BJ (cell line): Measurements from ENCODE around the gene CMC4. TPM values are rescaled to one million over a fixed set of nuclear protein-coding genes. Genes with fewer than 3 reads are reported as not detected.

Experiments used
- CTCF ChIA-PET: fragments of 350-600 bp; formaldehyde crosslinking; extraction: SDS; loops from one replicate; lab custom pipeline; 2021; ENCODE audit warnings: antibody characterized with exemption, inconsistent platforms; lab: Yijun Ruan, JAX
- POLR2A ChIA-PET: fragments of 300-600 bp; sonication (Branson Sonifier 250); formaldehyde crosslinking; extraction: SDS; loops from one replicate; lab custom pipeline; 2021; ENCODE audit warnings: antibody characterized with exemption; lab: Charles Lee
- DNase-seq: peaks from one replicate; pipeline ENCODE4 v3.0.0-alpha.2; 2011; ENCODE audit warnings: low read depth
- H3K27me3 ChIP-seq: 2 replicates; pipeline ENCODE4 v1.6.0; 2011; ENCODE audit warnings: low read length; ENCODE audit not compliant: control insufficient read depth, insufficient read depth
- H3K36me3 ChIP-seq: 2 replicates; pipeline ENCODE4 v1.5.1; 2011; ENCODE audit warnings: low read length; ENCODE audit not compliant: control insufficient read depth, insufficient read depth
- H3K4me3 ChIP-seq: 2 replicates; pipeline ENCODE4 v1.5.1; 2011; ENCODE audit warnings: low read depth, mild to moderate bottlenecking, control low read depth, low read length
- CTCF ChIP-seq: IDR thresholded peaks from 2 replicates; pipeline ENCODE4 v1.5.1; 2011; ENCODE audit warnings: low read depth, mild to moderate bottlenecking, control low read depth, inconsistent platforms, low read length, moderate library complexity; ENCODE audit not compliant: insufficient read depth
- polyA plus RNA-seq: library from polyadenylated mRNA; depleted of rRNA; stranded (reverse); fragments of >200 nt; gene quantifications from 2 replicates; pipeline ENCODE4 v1.2.3, GENCODE V29; 2011

Gene CMC4
- polyA plus RNA-seq, 1 experiment, result 10.0 TPM

- Histone ChIP-seq H3K36me3 (no peaks in the 10 kb centered on the region), H3K27me3 (no peaks in the 10 kb centered on the region), H3K4me3 (no peak overlapping the region; the same call in 1 of the 2 replicates)
- ChIA-PET POLR2A (no interaction called here), CTCF (no interaction called here)
- DNase-seq, result no peak
- TF ChIP-seq CTCF, result no peak
Measured at GRCh38 chrX:155028129-155028528, 42.8 kb downstream of the CMC4 start.

- TF ChIP-seq CTCF, result no peak
- CTCF ChIA-PET, result no interaction called here
- no peak for DNase-seq
- Histone ChIP-seq H3K4me3 (peak overlapping the region; percentile 70), H3K36me3 (no peaks in the 10 kb centered on the region), H3K27me3 (no peaks in the 10 kb centered on the region)
- POLR2A ChIA-PET, result no interaction called here
Measured at GRCh38 chrX:155027509-155028066, 43.3 kb downstream of the CMC4 start.

GRCh38 chrX:155026727-155027508 is 44.0 kb downstream of the CMC4 start, which contains the start of gene FUNDC2:
Gene FUNDC2 (plus strand): TSS chrX:155026844. CDS start chrX:155026939, 95 bp downstream.
- H3K4me3 ChIP-seq, result peak within 1 kb of the TSS; percentile 70
- no peaks in the 10 kb centered on the region for H3K36me3 ChIP-seq
- DNase-seq, result peak; percentile 69
- H3K27me3 ChIP-seq, result no peaks in the 10 kb centered on the region
- TF ChIP-seq CTCF, result no peak
- ChIA-PET CTCF (interaction anchor here (0.6 kb wide), 1 partner anchor 198 kb away, joined by 3 read pairs; no protein-coding TSS in a partner anchor), POLR2A (interaction anchor here (0.6 kb wide), 1 partner anchor 426 kb away, joined by 3 read pairs; no protein-coding TSS in a partner anchor)

- no peaks in the 10 kb centered on the region for H3K36me3 ChIP-seq
- TF ChIP-seq CTCF, result no peak
- ChIA-PET POLR2A (interaction anchor here (0.6 kb wide), 1 partner anchor 426 kb away, joined by 3 read pairs; no protein-coding TSS in a partner anchor), CTCF (no interaction called here)
- DNase-seq, result no peak
- H3K4me3 ChIP-seq, result peak overlapping the region; percentile 70
- no peaks in the 10 kb centered on the region for H3K27me3 ChIP-seq
Measured at GRCh38 chrX:155026420-155026726, 44.6 kb downstream of the CMC4 start.

- CTCF ChIA-PET, result no interaction called here
- POLR2A ChIA-PET, result no interaction called here
Measured at GRCh38 chrX:155023907-155024833, 46.8 kb downstream of the CMC4 start.

More at GRCh38 chrX:155023907-155024833, 46.8 kb downstream of the CMC4 start:
- DNase-seq, result no peak
- TF ChIP-seq CTCF, result no peak
- H3K36me3 ChIP-seq, result no peaks in the 10 kb centered on the region
- H3K27me3 ChIP-seq, result no peaks in the 10 kb centered on the region
- no peak overlapping the region for H3K4me3 ChIP-seq
